Psoas muscle (tissue), 8 donors: ENCODE measurements around the gene PKN3. TPM values are rescaled to one million over a fixed set of nuclear protein-coding genes. Genes with fewer than 3 reads are reported as not detected.

Experiments
- ATAC-seq, 4 donors: fragments of 200-7000 bp; cut with Tn5 transposase; one replicate each; pipeline ENCODE4 v1.9.1; 2020; ENCODE audit warnings: moderate library complexity in 3 of 4, mild to moderate bottlenecking in 2 of 4
- DNase-seq, 2 donors: peaks; one replicate each; pipeline ENCODE4 v3.0.0-alpha.2; 2020
- H3K27ac ChIP-seq: fragments of 200-600 bp; one replicate; pipeline ENCODE4 v1.8.0; 2022
- H3K27me3 ChIP-seq, 3 donors: fragments of 200-600 bp in 1 of 3; one replicate each; pipeline versions ENCODE4 v1.6.1 to v1.8.0; 2013 to 2022; ENCODE audit warnings: low read length in 2 of 3, mild to moderate bottlenecking in 2 of 3, moderate library complexity in 1 of 3; ENCODE audit not compliant: insufficient read depth in 3 of 3
- H3K36me3 ChIP-seq, 2 donors: fragments of 200-600 bp in 1 of 2; one replicate each; pipeline versions ENCODE4 v1.6.1 to v1.8.0; 2013 to 2022; ENCODE audit warnings: low read depth in 1 of 2, mild to moderate bottlenecking in 1 of 2, moderate library complexity in 1 of 2; ENCODE audit not compliant: insufficient read depth in 1 of 2
- H3K4me1 ChIP-seq: fragments of 200-600 bp; one replicate; pipeline ENCODE4 v1.8.0; 2022
- H3K4me3 ChIP-seq: fragments of 200-600 bp; one replicate; pipeline ENCODE4 v1.8.0; 2022; ENCODE audit warnings: mild to moderate bottlenecking
- H3K9me3 ChIP-seq: fragments of 200-600 bp; one replicate; pipeline ENCODE4 v1.8.0; 2022
- CTCF ChIP-seq: fragments of 200-600 bp; IDR thresholded peaks from one replicate; pipeline ENCODE4 v1.8.0; 2022; ENCODE audit warnings: antibody characterized with exemption
- WGBS, 3 donors: extraction: QIAGEN DNeasy Blood & Tissue Kit; methylation state at CpG; one replicate each; pipeline versions ENCODE4 v1.1.6 to v1.1.7; 2013; 5-methylcytosine and 5-hydroxymethylcytosine counted together
- intact Hi-C, 2 donors: fragments of 100-400 bp; cut with DNase I; formaldehyde crosslinking; loops; one replicate each; pipeline versions ENCODE4 v1.11.0 to v1.14.2; 2022
- polyA plus RNA-seq, 3 donors: library from polyadenylated mRNA; stranded (reverse); fragments of 200-250 nt; gene quantifications; one replicate each; pipeline ENCODE4 v1.2.3, GENCODE V29; 2013
- total RNA-seq, 4 donors: library from RNA; stranded (reverse); fragmentation: NEBNext Ultra II Directional in 2 of 4; extraction: Animal tissue kit (Norgen Biotek cat#: 25700) in 2 of 4; gene quantifications; one replicate each; pipeline versions ENCODE4 v1.2.1 to v1.2.4, GENCODE V29; 2021 to 2023
- donor health status: healthy with polysubstance abuse.
- donor health status: DM: no; HTN: no; CAD: no; lungs with moderate emphysema.
- donor health status: Bipolar disorder and iron deficiency.
- donor health status: healthy.
- donor health status: DM: yes; HTN: yes; CAD: no.
- donor health status: DM: no; HTN: no; CAD: no.
- donor health status: DM: no; HTN: no; CAD: no.
- donor health status: DM: yes; HTN: yes; CAD: no.

The PKN3 gene
- total and polyA plus RNA-seq, 7 donors: 2.6 to 5.0 (median 3.3) TPM

GRCh38 chr9:128677794-128678193 is 24.5 kb upstream of the PKN3 start:
- intact Hi-C loops: no loop called here
- 53 to 73% (median 58%) methylated on average over 10 of the region's 10 CpGs for WGBS, 3 donors

GRCh38 chr9:128683340-128684064 is 18.8 kb upstream of the PKN3 start:
- intact Hi-C loops: no loop called here
- Histone ChIP-seq H3K36me3 (no peaks in the 10 kb centered on the region), H3K27me3 (no peaks in the 10 kb centered on the region), H3K9me3 (no peaks in the 10 kb centered on the region), H3K27ac (no peak overlapping the region), H3K4me3 (peak overlapping the region; percentile 62), H3K4me1 (no peaks in the 10 kb centered on the region)
- 24 to 31% (median 31%) methylated on average over 21 of the region's 21 CpGs for WGBS, 3 donors
- TF ChIP-seq CTCF: no peak
- DNase-seq: no peak
- ATAC-seq: no peak

More at GRCh38 chr9:128677794-128678193, 24.5 kb upstream of the PKN3 start:
- Histone ChIP-seq H3K4me1 (no peaks in the 10 kb centered on the region), H3K27me3 (no peaks in the 10 kb centered on the region), H3K27ac (no peak overlapping the region), H3K4me3 (no peak overlapping the region), H3K36me3 (no peaks in the 10 kb centered on the region), H3K9me3 (no peaks in the 10 kb centered on the region)
- no peak for TF ChIP-seq CTCF
- ATAC-seq (no peak), DNase-seq (no peak)

GRCh38 chr9:128684065-128684324 is 18.3 kb upstream of the PKN3 start:
- ATAC-seq (no peak), DNase-seq (no peak)
- 30 to 46% (median 44%) methylated on average over 3 of the region's 3 CpGs for WGBS, 3 donors

GRCh38 chr9:128684325-128685199 is 17.7 kb upstream of the PKN3 start:
- peak overlapping the region; percentile 10 for H3K27ac ChIP-seq
- H3K4me1 ChIP-seq: no peaks in the 10 kb centered on the region
- peak overlapping the region; percentile 62 for H3K4me3 ChIP-seq
- no peak for TF ChIP-seq CTCF
- no peaks in the 10 kb centered on the region for H3K27me3 ChIP-seq
- no peaks in the 10 kb centered on the region for H3K9me3 ChIP-seq
- DNase-seq (peak; percentile 47 to 69), ATAC-seq (no peak)
- intact Hi-C loops: no loop called here
- no peaks in the 10 kb centered on the region for H3K36me3 ChIP-seq
- WGBS, 3 donors: 33 to 43% (median 42%) methylated on average over 15 of the region's 15 CpGs

More at GRCh38 chr9:128684065-128684324, 18.3 kb upstream of the PKN3 start:
- H3K4me1 ChIP-seq: no peaks in the 10 kb centered on the region
- no peak for TF ChIP-seq CTCF
- H3K27ac ChIP-seq: peak overlapping the region; percentile 10
- intact Hi-C loops: no loop called here
- no peaks in the 10 kb centered on the region for H3K27me3 ChIP-seq
- H3K36me3 ChIP-seq: no peaks in the 10 kb centered on the region
- H3K4me3 ChIP-seq: peak overlapping the region; percentile 62
- H3K9me3 ChIP-seq: no peaks in the 10 kb centered on the region
